GM21825 (cell line): ENCODE measurements around the gene DOCK11.
"Not testable (repeated sequence)": the region's sequence is repeated elsewhere in the genome, so short reads cannot be mapped to it uniquely, and the experiment has no call there.

Source experiments
- ATAC-seq: cut with Tn5 transposase; IDR thresholded peaks from one replicate; pipeline ENCODE4 v1.9.1; 2021; ENCODE audit warnings: mild to moderate bottlenecking, moderate library complexity; ENCODE audit not compliant: unreplicated experiment

The DOCK11 gene

DNA sequence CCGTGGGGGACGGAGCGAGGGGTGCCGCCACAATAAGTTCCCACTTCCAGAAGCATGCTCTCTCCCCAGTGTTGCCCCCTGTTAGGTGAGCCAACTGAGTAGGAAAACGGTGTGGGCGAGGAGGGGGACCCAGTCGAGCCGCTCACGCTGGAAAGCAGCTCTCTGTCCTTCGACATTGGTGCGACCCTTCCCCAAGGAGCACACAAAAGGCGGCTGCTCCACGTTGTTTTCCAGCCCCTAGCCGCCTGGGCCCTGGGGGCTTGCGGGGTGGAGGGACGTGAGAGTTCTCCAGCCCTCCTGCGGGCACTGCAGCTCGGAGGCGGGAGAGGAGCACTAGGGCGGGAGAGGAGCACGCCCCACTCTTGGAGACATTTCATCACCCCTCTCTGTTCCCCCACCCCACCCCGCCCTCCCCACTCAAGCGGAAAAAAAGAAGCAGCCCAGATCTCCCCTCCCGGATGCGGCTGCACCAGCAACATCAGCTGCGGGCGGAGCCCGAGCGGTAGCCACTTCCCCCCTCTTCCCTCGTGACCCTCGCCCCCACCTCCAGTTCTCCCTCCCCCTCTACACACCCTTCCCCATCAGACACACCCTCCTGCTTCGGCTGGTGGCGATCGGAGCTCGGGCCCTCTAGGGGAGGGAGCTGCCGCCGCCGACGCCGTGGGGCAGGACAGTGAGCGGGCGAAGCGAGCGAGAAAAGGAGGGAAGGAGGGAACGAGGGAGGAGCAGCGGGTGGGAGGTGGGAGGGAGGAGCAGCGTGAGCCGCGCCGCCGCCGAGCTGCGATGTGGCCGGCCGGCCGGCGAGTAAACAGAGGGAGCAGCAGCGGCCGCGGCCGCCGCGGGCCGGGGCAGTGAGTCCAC, at the start of gene DOCK11:
Gene DOCK11, plus strand, starts transcription at position 755 of the 861 bp plus-strand sequence. CDS start 157 bp downstream, outside the sequence.
- peak; percentile 62 for ATAC-seq

DNA sequence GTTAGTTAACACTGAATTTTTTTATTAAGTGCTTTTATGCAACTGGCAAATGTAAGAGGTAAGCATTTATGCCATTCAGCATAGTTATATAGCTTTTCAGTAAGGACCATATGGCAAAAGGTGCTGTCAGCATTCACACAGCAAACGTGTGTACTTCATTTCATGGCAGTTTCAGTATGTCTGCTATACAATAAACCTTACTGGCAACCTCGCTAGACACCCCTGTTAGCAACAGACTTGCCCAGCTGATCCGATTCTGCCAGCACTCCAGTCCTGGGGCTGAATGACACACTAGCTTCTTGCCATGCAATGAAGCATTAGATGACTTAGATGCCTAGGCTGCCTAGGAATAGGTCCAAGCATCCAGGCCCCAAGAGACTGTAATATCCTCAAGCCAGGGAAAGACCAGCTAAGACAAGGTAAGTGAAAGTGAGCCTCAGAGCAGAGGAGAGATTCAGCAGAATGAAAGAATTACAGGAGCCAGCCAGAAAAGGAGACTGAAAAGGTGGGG, 47.3 kb upstream of the DOCK11 start:
- no peak for ATAC-seq

DNA sequence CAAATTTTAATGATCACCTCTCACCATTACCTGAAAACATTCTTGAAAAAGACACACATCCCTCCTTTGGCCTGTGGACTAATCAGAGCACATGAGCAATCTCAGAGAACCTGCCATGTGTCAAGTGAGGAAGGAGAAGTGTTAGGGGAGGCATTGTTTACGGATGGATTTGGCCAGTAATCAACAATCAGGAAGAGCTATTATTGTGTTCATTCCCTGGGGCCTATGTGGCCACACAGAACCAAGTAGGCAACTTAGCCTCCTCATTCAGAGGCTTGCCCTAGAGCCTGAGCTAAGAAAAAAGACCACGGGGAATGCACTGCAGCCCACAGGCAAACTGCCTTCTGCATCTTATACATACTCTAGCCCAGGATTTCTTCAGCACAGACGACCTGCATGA, 40.6 kb upstream of the DOCK11 start:
- no peak for ATAC-seq

DNA sequence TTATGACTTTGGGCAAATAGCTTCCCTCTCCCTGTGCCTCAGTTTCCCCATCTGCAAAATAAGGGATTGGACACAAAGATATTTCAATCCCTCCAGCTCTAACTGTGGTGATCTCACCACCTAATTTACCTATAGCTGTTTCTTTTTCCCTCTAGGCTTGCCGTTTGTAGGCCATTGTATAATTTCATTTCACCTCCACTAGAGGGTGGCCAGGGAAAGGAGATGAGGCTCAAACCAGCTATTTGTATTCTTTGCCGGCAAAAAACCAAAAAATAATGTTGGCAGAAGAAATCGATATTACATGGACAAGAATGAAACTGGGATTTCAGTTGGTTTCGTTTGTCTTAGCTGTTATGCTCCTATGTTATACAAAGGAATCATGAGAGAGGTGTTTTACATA, 36.1 kb upstream of the DOCK11 start:
- ATAC-seq = peak; percentile 60

DNA sequence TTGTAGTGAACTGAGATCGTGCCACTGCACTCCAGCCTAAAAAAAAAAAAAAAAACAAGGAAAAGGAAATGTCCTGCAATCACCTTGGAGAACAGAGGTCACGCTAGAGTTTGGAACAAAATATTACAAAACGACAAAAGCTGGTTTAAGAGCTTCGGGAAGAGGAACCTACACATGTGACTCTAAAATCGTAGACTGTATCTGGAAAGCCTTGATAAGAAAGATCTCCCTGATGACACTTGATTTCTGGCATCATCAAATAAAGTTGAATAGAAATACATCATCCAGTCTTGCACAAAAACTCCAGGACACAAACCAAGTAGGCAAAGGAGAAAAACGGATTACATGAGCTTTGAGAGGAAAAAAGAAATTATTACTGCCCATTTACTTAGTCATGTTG, 31.1 kb upstream of the DOCK11 start:
- ATAC-seq = no peak

DNA sequence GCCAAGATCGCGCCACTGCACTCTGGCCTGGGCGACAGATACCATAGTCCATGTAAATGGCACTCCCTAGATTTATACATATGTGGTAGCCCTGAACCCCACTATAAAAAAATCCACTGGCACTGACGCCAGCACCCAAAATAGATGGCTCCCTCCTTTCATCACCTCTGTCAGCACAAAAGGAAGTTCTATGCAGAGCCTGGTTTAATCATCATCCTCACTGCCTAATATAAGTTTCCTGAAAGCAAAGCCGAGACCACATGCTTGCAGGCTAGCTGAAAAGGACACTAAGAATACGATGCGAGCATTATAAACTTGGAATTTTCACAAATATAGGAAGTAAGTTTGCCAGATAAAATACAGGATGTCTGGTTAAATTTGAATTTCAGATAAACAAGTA, 27.5 kb upstream of the DOCK11 start:
- ATAC-seq = no peak

DNA sequence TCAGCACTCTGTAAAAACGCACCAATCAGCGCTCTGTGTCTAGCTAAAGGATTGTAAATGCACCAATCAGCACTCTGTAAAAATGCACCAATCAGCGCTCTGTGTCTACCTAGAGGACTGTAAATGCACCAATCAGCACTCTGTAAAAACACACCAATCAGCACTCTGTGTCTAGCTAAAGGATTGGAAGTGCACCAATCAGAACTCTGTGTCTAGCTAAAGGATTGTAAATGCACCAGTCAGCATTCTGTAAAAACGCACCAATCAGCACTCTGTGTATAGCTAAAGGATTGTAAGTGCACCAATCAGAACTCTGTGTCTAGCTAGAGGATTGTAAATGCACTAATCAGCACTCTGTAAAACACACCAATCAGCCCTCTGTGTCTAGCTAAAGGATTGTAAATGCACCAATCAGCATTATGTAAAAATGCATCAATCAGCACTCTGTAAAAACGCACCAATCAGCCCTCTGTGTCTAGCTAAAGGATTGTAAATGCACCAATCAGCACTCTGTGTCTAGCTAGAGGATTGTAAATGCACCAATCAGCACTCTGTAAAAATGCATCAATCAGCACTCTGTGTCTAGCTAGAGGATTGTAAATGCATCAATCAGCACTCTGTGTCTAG, 24.8 kb upstream of the DOCK11 start:
- not testable (repeated sequence) for ATAC-seq

DNA sequence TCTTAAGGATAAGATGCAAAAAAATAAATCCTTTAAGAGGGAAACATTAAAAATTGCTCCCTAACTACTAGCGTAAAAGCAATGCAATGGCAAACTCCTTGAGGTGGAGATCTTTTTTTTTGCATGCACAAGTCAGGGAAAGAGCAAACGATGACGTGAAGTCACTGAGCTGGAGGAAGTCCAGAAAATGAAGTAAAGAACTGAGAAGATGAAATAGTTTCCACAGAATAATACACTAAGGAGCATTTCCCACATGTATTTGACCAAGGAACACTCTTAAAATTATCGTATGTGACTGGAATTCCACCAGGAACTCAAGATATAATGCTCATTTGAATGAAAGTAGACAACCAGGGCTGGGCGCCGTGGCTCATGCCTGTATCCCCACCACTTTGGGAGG, 21.0 kb upstream of the DOCK11 start:
- ATAC-seq = no peak

DNA sequence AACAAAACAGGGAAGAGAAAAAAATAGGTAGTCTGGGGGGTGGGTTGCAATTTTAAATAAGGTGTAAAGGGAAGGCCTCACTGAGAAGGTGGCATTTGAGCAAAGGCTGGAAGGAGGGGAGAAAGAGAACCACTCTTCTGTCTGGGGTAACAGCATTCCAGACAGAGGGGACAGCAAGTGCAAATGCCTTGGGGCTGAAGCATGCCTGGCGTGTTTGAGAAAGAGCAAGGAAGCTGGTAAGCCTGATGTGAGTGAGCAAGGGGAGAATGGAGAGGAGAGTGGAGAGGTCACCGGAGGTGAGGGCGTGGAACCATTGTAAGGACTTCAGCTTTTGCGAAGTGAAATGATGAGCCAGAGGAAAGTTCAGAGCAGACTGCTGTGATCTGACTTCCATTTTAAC, 19.7 kb upstream of the DOCK11 start:
- no peak for ATAC-seq

DNA sequence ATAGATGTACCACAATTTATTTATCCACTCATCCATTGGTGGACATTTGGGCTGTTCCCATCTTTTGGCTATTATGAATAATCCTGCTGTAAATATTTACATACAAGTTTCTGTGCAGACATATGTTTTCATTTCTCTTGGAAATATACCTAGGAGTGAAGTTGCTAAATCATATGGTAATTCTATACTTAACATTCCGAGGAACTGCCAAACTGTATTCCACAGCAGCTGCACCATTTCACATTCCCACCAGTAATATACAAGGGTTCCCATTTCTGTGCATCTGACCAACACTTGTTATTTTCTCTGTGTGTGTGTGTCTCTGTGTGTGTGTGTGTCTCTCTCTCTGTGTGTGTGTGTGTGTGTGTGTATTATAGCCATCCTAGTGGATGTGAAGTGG, 15.4 kb upstream of the DOCK11 start:
- no peak for ATAC-seq

DNA sequence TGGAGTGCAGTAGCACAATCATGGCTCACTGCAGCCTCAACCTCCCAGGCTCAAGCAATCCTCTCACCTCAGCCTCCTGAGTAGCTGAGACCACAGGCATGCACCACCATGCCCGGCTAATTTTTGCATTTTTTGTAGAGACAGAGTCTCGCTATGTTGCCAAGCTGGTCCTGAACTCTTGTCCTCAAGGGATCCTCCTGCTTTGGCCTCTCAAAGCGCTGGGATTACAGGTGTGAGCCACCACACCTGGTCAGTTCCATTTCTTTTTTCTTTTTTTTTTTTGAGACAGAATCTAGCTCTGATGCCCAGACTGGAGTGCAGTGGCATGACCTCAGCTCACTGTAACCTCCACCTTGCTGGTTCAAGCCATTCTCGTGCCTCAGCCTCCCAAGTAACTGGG, 13.2 kb upstream of the DOCK11 start:
- ATAC-seq = not testable (repeated sequence)

DNA sequence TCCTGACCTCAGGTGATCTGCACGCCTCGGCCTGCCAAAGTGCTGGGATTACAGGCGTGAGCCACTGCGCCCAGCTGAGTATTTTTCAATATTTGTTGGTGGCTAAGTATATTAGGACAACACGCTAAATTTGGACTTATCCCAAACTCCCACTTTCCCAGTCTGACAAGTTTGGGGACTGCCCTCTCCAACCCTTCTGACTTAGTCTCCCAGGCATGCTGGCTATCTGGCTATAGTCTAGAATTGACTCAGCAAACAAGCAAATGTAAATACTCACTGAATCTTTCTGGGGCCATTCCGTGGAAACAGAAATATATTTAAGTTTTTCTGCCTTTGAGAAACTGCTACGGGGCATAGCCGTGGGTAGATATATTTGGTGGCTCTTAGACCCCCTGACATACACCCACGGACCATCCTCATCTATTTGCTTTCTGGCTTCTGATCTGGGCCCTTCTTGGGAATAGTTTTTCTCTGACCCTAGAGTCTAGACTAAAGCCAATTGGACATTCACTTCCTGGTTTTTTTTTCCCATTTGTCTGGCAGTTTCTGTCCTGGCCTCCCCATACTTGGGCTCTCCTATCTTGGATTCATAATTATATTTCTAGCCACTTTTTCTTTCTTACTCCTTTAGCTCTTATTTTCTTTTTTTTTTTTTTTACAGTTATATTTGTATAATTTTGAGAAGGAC, 11.3 kb upstream of the DOCK11 start:
- no peak for ATAC-seq

DNA sequence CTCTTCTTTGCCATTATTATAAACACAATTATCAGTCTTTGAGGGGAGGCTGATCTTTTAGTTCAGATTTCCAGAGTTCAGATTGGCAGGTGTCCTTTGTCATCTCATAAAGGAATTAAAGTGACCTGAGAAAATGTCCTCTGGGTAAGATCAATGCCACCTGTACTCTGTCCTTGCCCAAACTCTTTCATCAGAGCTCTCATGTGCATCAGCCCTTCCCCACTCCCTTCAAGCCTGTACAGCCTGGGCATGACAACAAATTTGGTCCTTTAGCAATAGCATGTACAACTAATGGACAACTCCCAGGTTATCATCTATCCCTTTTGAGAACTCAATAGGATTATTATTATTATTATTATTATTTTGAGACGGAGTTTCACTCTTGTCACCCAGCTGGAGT, 8.9 kb upstream of the DOCK11 start:
- not testable (repeated sequence) for ATAC-seq

DNA sequence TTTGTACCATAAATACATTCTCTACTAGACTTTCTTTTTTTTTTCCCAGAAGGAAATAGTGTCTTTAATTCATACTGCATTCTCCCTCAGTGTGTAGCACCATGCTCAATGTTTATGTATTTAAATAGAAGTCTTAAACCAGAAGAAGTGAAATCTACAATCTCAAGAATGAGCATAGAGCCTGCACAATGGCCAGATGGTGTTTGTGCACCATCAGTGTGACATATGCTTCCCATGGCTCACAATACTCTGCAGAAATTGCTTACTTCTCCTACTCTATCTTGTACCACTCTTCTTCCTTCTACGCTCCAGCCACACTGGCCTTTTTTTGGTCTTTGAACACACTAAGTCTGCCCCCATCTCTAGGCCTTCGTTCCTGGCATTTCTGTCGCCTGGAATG, 2.6 kb upstream of the DOCK11 start:
- no peak for ATAC-seq

DNA sequence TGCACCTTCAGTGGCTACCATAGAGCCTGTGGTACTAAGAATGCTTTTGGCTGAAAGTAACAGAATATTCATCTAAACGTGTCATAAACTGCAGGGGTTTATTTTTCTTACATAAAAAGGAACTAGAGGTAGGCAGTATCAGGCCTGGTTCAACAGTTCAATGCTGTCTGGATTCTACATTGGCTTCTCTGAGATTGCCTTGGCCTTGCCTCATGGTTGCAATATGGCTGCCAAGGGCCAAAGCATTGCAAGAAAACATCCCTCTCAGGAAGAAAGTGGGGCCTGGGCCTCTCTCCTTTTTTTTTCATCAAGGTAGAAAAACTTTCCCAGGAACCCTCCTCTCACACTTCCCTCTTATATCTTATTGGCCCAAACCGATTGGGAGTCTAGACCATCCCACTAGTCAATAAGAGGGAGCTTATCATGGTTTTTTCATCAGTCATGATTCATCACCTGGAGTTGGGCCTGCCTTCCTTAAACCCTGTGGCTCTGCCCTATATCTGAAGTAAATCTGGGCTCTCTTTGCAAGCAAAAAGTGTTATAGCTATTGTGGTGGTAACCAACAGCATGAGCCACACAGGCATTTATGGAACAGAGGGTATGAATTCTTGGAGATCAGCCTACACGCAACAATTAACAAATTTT, 1.8 kb upstream of the DOCK11 start:
- no peak for ATAC-seq

DNA sequence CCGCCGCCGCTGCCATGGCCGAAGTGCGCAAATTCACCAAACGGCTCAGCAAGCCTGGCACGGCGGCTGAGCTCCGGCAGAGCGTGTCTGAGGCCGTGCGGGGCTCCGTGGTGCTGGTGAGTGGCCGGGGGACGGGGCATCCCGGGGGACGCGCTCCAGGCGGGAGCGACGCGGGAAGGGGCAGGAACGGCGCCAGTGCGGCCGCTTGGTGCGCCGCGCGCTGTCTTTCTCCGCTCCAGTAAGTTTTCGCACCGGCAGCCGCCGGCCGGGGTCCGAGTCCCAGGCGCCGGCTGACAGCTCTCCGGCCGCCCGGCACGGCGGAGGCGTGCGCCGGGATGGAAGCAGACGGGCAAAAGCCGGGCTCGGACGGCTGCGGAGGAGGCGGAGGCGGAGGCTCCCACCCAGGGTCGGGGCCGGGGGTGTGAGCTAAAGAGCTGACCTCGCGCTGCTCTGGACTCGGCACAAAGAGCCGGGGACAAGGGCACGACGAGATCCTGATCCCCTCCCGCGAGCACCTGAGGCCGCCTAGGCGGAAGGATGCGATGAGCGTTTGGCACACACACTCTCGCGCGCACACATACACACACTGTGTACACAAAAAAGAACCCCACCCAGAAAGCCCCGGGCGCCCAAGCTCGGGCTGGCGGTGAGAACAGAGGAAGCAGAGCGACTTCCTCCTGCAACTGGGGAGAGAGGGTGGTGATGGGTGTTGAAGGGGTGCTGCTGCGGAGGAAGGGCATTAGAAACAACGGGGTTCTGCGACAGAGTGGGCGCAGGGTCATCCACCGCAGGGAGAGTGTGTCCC, 545 bp downstream of the DOCK11 start:
- ATAC-seq = peak; percentile 50

DNA sequence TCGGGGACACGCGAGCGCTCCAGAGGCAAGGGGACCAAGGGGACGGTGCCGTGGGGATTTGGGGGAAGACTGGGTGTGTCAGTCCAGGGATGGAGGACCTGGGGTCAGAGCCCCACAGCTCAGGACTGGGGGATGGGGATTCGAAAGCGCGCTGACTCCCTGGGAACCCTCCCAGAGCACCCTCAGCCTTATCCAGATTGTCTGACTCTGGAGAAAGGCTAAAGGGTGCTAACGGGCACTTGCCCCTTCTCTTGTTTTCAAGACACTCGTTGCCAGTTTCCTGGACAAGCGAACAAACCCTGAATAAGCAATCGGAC, 1.1 kb downstream of the DOCK11 start:
- ATAC-seq = no peak

DNA sequence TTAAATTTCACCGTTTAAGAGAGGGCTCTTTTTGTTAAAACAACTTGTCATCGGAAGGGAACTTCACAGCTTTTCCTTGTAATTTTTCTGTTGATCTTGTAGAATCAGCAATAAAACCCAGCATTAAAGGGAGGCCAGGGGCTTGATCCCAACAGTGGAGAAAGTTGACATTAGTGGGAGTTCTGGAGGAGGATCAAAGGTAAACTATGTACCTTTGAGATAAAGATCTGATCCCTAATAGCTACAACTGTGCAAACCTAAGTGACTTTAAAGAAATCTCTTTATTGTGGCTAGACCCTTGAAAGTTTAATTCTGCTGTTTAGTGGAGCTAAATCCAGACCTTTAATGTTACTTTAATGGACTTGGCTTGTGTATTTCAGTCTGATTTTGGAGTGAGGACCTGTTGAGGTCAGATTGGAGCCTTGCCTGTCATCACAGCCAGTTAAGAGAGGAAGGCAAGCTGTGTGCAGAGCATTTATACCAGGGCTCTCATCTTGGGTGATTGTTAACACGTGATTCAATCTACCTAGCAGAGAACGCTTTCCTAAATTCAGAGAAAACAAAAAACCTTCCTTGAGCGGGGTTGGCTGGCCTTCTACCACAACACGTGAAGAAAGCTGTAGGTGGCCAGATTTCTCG, 1.7 kb downstream of the DOCK11 start:
- no peak for ATAC-seq

DNA sequence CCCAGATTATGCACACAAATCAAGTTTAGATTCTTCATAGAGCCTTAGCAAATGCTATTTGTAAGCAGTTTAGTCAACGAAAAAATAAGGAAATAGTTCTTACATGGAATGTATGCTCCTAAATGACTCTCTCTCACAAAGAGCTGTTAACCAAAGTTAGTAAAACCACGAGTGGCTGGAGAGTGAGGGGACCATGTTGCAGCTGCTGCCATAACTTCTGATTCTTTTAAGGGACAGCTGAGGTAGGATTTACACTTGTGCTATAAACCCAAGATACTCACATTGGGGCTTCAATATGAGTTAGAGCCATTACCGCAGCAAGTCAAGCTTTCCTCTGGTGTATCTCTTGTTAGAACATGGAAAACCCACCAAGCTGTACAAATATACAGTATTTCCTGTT, 2.7 kb downstream of the DOCK11 start:
- no peak for ATAC-seq

DNA sequence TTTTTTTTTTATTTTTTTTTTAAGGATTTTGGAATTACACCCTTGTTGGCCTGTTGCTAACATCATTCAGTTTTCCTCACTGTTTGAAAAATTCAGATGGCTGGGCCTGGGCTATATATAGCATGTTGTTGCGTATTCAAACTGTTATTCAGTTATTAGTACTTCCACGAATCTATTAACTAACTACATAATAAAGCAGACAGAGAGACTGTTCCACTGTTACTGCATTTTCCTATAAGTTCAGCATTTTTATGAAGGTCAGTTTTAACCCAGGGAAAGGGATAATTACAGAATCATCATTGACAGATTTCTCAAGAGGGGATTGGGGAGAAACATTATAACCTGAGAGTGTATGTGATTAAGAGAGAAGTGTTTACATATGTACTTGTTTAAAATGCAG, 3.1 kb downstream of the DOCK11 start:
- no peak for ATAC-seq
